Endodermal cell (in vitro differentiated cells): ENCODE results near the gene TMEM255B. TPM values are rescaled to one million over a fixed set of nuclear protein-coding genes. Genes with fewer than 3 reads are reported as not detected.

ENCODE experiments used
- DNase-seq: peaks from one replicate; pipeline ENCODE4 v3.0.0-alpha.2; 2017
- H3K27ac ChIP-seq: 2 replicates; pipeline ENCODE4 v1.5.1; 2013; ENCODE audit warnings: mild to moderate bottlenecking, low read depth, low read length, moderate library complexity
- H3K27me3 ChIP-seq: 2 replicates; pipeline ENCODE4 v1.6.1; 2013; ENCODE audit warnings: mild to moderate bottlenecking, low read length, moderate library complexity; ENCODE audit not compliant: insufficient read depth, control insufficient read depth, poor library complexity, severe bottlenecking
- H3K36me3 ChIP-seq: 2 replicates; pipeline ENCODE4 v1.7.0; 2013; ENCODE audit warnings: mild to moderate bottlenecking, low read length, moderate library complexity; ENCODE audit not compliant: control insufficient read depth, insufficient read depth
- H3K4me1 ChIP-seq: one replicate; pipeline ENCODE4 v1.7.0; 2013; ENCODE audit warnings: low read length; ENCODE audit not compliant: control insufficient read depth, insufficient read depth
- H3K4me3 ChIP-seq: 2 replicates; pipeline ENCODE4 v1.5.1; 2013; ENCODE audit warnings: mild to moderate bottlenecking, low read length, moderate library complexity
- H3K9ac ChIP-seq: 2 replicates; pipeline ENCODE4 v1.6.1; 2013; ENCODE audit warnings: mild to moderate bottlenecking, low read length, moderate library complexity; ENCODE audit not compliant: poor library complexity, severe bottlenecking; ENCODE audit errors: extremely low read depth
- H3K9me3 ChIP-seq: 2 replicates; pipeline ENCODE4 v1.6.1; 2013; ENCODE audit warnings: mild to moderate bottlenecking, low read length, moderate library complexity; ENCODE audit not compliant: control insufficient read depth
- H3K27ac Mint-ChIP-seq: 2 replicates; pipeline ENCODE4 v1.8.0; 2020; ENCODE audit warnings: mixed read lengths
- H3K27me3 Mint-ChIP-seq: 2 replicates; pipeline ENCODE4 v1.8.0; 2021; ENCODE audit warnings: mild to moderate bottlenecking, mixed read lengths; ENCODE audit not compliant: insufficient read depth
- H3K36me3 Mint-ChIP-seq: 2 replicates; pipeline ENCODE4 v1.8.0; 2020; ENCODE audit warnings: low read depth, mixed read lengths
- H3K4me1 Mint-ChIP-seq: 2 replicates; pipeline ENCODE4 v1.8.0; 2020; ENCODE audit warnings: mixed read lengths
- H3K4me3 Mint-ChIP-seq: 2 replicates; pipeline ENCODE4 v1.8.0; 2020; ENCODE audit warnings: mild to moderate bottlenecking, moderate library complexity, mixed read lengths
- H3K9me3 Mint-ChIP-seq: 2 replicates; pipeline ENCODE4 v1.8.0; 2020; ENCODE audit warnings: mild to moderate bottlenecking, mixed read lengths
- CTCF ChIP-seq: fragments of 200-600 bp; sonication (generic); conservative IDR thresholded peaks from 2 replicates; pipeline ENCODE4 v1.5.0; 2021; ENCODE audit warnings: antibody characterized with exemption, mild to moderate bottlenecking
- WGBS, 2 experiments: methylation state at CpG; one replicate each; pipeline versions ENCODE4 v1.1.5 to v1.1.7; 2013; ENCODE audit warnings: missing lambda C conversion rate in 2 of 2, mixed read lengths in 1 of 2; ENCODE audit not compliant: insufficient coverage in 1 of 2, insufficient read length in 1 of 2; 5-methylcytosine and 5-hydroxymethylcytosine counted together
- total RNA-seq, 2 donors: library from RNA; stranded (reverse); fragmentation: NEBNext Ultra II Directional in 1 of 2; extraction: Animal tissue kit (Norgen Biotek cat#: 25700) in 1 of 2; gene quantifications; 2 replicates in 1 of 2; 3 replicates in 1 of 2; pipeline ENCODE4 v1.2.1, GENCODE V29; 2021

Gene TMEM255B
- total RNA-seq, 2 donors from 2014 or later = 0.55 to 2.1 TPM

DNA sequence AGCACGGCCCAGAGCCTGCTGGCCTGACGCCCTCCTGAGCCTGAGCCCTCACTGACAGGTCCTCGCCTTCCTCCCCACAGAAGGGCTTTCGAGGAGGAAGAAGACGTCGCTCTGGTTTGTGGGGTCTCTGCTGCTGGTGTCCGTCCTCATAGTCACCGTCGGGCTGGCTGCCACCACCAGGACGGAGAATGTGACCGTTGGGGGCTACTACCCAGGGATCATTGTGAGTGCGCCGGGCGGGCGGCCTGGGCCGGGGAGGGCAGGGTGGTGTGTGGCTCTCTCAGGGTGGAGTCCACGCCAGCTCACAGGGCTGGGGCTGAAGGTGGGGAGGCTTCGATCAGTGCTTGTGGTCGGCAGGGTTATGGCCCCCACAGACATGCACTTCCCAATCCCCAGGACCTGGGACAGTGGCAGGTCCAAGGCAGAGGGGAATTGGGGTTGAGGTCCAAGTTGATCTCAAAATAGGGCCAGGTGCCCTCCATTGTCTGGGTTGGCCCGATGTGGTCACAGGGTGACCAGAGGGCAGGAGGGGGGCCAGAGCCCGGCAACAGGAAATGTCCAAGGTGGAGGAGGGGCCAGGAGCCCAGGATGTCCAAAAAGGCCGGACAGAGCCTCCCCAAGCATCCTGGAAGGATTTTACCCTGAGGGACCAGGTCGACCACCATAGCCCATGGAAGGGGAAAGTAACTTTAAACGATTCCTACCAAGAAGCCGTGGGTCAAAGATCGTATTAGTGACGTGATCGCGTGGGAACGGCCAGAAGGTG is 7.2 kb downstream of the TMEM255B start:
- Mint-ChIP-seq H3K27me3 (peaks cover 12% of the 10 kb centered on the region), H3K4me1 (peaks cover 19% of the 10 kb centered on the region), H3K9me3 (no peaks in the 10 kb centered on the region), H3K36me3 (no peaks in the 10 kb centered on the region), H3K27ac (no peak overlapping the region), H3K4me3 (no peak overlapping the region)
- no peaks in the 10 kb centered on the region for H3K9me3 ChIP-seq
- no peak overlapping the region for H3K27ac ChIP-seq
- peaks cover 10% of the 10 kb centered on the region for H3K27me3 ChIP-seq
- no peak overlapping the region for H3K4me3 ChIP-seq
- no peaks in the 10 kb centered on the region for H3K36me3 ChIP-seq
- H3K9ac ChIP-seq = no peak overlapping the region
- 89 to 92% methylated on average over 23 to 30 of the region's 30 CpGs for WGBS, 2 experiments
- H3K4me1 ChIP-seq = no peaks in the 10 kb centered on the region
- TF ChIP-seq CTCF = no peak
- peak; percentile 38 for DNase-seq

DNA sequence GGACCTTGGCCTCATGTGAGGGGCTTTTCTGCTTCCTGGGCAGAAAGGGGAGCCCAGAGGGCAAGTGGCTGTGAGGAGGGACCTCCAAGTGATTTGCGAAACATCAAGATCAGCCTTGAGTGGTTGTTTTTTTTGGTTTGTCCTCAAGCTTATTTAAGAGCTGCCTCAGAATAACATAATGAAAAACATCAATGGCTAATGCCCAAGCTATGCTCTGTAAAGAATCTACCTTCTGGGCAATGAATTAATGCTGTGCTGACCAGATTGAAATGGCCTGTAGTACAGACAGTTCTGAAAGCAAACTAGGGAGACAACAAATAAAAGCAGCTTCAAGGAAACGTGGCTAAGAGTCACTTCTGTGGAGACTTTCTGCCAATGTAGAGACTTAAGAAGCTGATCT is 8.3 kb downstream of the TMEM255B start:
- Mint-ChIP-seq H3K27ac (no peak overlapping the region), H3K27me3 (peaks cover 3% of the 10 kb centered on the region), H3K4me3 (no peak overlapping the region), H3K36me3 (no peaks in the 10 kb centered on the region), H3K4me1 (peaks cover 11% of the 10 kb centered on the region), H3K9me3 (peaks cover 3% of the 10 kb centered on the region)
- Histone ChIP-seq H3K9ac (no peak overlapping the region), H3K4me1 (no peaks in the 10 kb centered on the region), H3K27ac (no peak overlapping the region), H3K27me3 (no peaks in the 10 kb centered on the region), H3K36me3 (no peaks in the 10 kb centered on the region), H3K4me3 (no peak overlapping the region), H3K9me3 (no peaks in the 10 kb centered on the region)
- DNase-seq = peak; percentile 9
- TF ChIP-seq CTCF = no peak
- WGBS, 2 experiments = 92 to 97% methylated on average over 2 of the region's 2 CpGs

GRCh38 chr13:113768018-113768905 is 9.2 kb downstream of the TMEM255B start:
- Mint-ChIP-seq H3K36me3 (no peaks in the 10 kb centered on the region), H3K4me1 (peaks cover 6% of the 10 kb centered on the region), H3K27ac (no peak overlapping the region), H3K9me3 (peaks cover 4% of the 10 kb centered on the region), H3K4me3 (no peak overlapping the region), H3K27me3 (peaks cover 3% of the 10 kb centered on the region)
- Histone ChIP-seq H3K9me3 (no peaks in the 10 kb centered on the region), H3K27ac (no peak overlapping the region), H3K27me3 (no peaks in the 10 kb centered on the region), H3K4me3 (no peak overlapping the region), H3K4me1 (no peaks in the 10 kb centered on the region), H3K36me3 (no peaks in the 10 kb centered on the region), H3K9ac (no peak overlapping the region)
- peak; percentile 32 for DNase-seq
- TF ChIP-seq CTCF = no peak
- 91% methylated on average over 21 to 28 of the region's 28 CpGs for WGBS, 2 experiments
